SU-DHL-6 (cell line): ENCODE measurements around the gene ABCG4.

ENCODE experiments used
- H2AFZ ChIP-seq: fragments of 200-600 bp; sonication (generic); 2 replicates; pipeline ENCODE4 v1.6.1; 2014; ENCODE audit warnings: low read depth, mild to moderate bottlenecking, moderate library complexity, mixed read lengths, antibody characterized with exemption, low read length; ENCODE audit not compliant: severe bottlenecking
- H3F3A ChIP-seq: fragments of 200-600 bp; shearing (Covaris generic); 2 replicates; pipeline ENCODE4 v1.6.0; 2016; ENCODE audit warnings: antibody characterized with exemption, mild to moderate bottlenecking; ENCODE audit not compliant: insufficient read depth
- H3K27ac ChIP-seq: fragments of 200-600 bp; sonication (generic); 2 replicates; pipeline ENCODE4 v1.5.1; 2016; ENCODE audit warnings: low read depth, mild to moderate bottlenecking, low read length, moderate library complexity, mixed read lengths
- H3K27me3 ChIP-seq: fragments of 200-600 bp; sonication (generic), shearing (Covaris generic); 2 replicates; pipeline ENCODE4 v1.6.0; 2014; ENCODE audit warnings: mild to moderate bottlenecking, low read length
- H3K36me3 ChIP-seq: fragments of 200-600 bp; sonication (generic); 2 replicates; pipeline ENCODE4 v1.6.1; 2014; ENCODE audit warnings: mild to moderate bottlenecking, low read length, mixed read lengths
- H3K4me2 ChIP-seq: fragments of 300-600, 200-600 bp; shearing (Covaris generic), sonication (generic); 2 replicates; pipeline ENCODE4 v1.6.0; 2014; ENCODE audit warnings: low read length, low read depth, mild to moderate bottlenecking; ENCODE audit not compliant: poor library complexity, severe bottlenecking
- H3K4me3 ChIP-seq: fragments of 200-600 bp; sonication (generic); 2 replicates; pipeline ENCODE4 v1.5.1; 2014; ENCODE audit warnings: antibody characterized with exemption, low read length, mild to moderate bottlenecking, mixed read lengths; ENCODE audit not compliant: insufficient read depth, poor library complexity, severe bottlenecking
- H3K79me2 ChIP-seq: fragments of 200-600 bp; sonication (generic); 2 replicates; pipeline ENCODE4 v1.6.1; 2014; ENCODE audit warnings: mild to moderate bottlenecking, low read length, moderate library complexity; ENCODE audit not compliant: insufficient read depth
- H3K9ac ChIP-seq: fragments of 200-600 bp; sonication (generic); 2 replicates; pipeline ENCODE4 v1.7.0; 2014; ENCODE audit warnings: mild to moderate bottlenecking, low read length
- H3K9me2 ChIP-seq: fragments of 200-600 bp; sonication (generic); replicated peaks from 2 replicates; pipeline ENCODE4 v1.6.1; 2014; ENCODE audit warnings: low read length; ENCODE audit not compliant: insufficient read depth
- H3K9me3 ChIP-seq: fragments of 200-600 bp; sonication (generic); 2 replicates; pipeline ENCODE4 v1.6.1; 2014; ENCODE audit warnings: low read length, mixed read lengths; ENCODE audit not compliant: insufficient read depth
- H4K20me1 ChIP-seq: fragments of 200-600 bp; sonication (generic); 2 replicates; pipeline ENCODE4 v1.6.1; 2014; ENCODE audit warnings: low read depth, mild to moderate bottlenecking, antibody characterized with exemption, low read length, moderate library complexity, mixed read lengths
- EZH2phosphoT487 ChIP-seq: fragments of 200-600 bp; sonication (generic), shearing (Covaris generic); conservative IDR thresholded peaks from 2 replicates; pipeline ENCODE4 v1.6.1; 2018; ENCODE audit warnings: mild to moderate bottlenecking, antibody characterized with exemption, low read length, moderate library complexity, mixed read lengths
- TF ChIP-seq, protein P1 (sequence below): fragments of 200-600 bp; sonication (generic); IDR thresholded peaks from one replicate; pipeline ENCODE4 v1.5.1; 2017; ENCODE audit warnings: antibody characterized with exemption, mild to moderate bottlenecking, low read length, moderate library complexity; ENCODE audit not compliant: insufficient read depth, poor library complexity, severe bottlenecking

Gene ABCG4

DNA sequence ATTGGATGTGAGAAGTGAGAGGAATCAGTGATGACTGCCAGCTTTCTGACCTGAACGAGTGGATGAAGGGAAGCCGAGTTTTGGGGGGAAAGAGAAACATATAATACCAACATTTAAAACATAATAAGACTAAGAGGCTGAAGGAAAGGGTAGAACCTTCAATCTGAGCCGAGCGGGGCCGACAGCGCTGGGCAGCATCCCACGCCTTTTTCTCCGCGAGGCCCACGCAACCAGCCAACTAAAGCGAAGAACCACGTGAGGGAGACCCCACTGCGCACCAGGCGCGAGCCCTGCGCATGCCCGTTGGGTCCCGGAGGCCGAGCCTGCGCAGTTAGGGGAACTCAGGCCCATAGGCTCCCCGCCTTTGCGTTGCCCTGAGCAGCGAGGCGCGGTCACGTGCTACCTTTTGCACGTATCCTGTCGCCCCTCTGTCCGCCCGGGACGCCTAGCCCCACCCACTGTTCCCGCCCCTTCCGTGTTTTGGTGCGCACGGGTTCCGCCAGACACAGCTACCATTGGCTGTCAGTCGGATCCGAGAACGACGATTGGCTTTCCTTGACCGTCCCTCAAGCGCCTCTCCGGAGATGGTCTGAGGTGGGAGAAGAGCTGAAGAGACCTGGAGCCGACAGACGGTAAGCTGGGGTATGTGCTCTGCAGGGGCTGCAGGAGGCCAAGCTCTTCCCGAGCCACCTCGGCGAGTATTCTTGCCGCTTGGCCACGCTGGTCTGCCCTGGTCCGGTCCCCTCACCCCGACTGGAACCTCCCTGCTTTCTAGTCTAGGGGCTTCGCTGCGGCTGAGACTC, 27.6 kb upstream of the ABCG4 start, which contains the start of gene HINFP:
TSS of gene HINFP (plus strand) at position 573 of the 803 bp plus-strand sequence. CDS start 5,365 bp downstream, outside the sequence.
- peak within 1 kb of the TSS; percentile 89 for H3K9ac ChIP-seq
- peak within 1 kb of the TSS; percentile 92 for H3K4me3 ChIP-seq
- H3K4me2 ChIP-seq, result peak within 1 kb of the TSS; percentile 84
- H3K27ac ChIP-seq, result peak within 1 kb of the TSS; percentile 50
- H3F3A ChIP-seq, result peaks cover 16% of the 10 kb centered on the region
- no peaks in the 10 kb centered on the region for H3K9me2 ChIP-seq
- no peaks in the 10 kb centered on the region for H3K9me3 ChIP-seq
- no peaks in the 10 kb centered on the region for H3K27me3 ChIP-seq
- TF ChIP-seq EZH2phosphoT487, result no peak
- TF ChIP-seq, protein P1, sequence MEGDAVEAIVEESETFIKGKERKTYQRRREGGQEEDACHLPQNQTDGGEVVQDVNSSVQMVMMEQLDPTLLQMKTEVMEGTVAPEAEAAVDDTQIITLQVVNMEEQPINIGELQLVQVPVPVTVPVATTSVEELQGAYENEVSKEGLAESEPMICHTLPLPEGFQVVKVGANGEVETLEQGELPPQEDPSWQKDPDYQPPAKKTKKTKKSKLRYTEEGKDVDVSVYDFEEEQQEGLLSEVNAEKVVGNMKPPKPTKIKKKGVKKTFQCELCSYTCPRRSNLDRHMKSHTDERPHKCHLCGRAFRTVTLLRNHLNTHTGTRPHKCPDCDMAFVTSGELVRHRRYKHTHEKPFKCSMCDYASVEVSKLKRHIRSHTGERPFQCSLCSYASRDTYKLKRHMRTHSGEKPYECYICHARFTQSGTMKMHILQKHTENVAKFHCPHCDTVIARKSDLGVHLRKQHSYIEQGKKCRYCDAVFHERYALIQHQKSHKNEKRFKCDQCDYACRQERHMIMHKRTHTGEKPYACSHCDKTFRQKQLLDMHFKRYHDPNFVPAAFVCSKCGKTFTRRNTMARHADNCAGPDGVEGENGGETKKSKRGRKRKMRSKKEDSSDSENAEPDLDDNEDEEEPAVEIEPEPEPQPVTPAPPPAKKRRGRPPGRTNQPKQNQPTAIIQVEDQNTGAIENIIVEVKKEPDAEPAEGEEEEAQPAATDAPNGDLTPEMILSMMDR, result no peak
- H4K20me1 ChIP-seq, result no peaks in the 10 kb centered on the region
- no peaks in the 10 kb centered on the region for H3K36me3 ChIP-seq
- H3K79me2 ChIP-seq, result peaks cover 29% of the 10 kb centered on the region
- H2AFZ ChIP-seq, result peak within 1 kb of the TSS; percentile 77

DNA sequence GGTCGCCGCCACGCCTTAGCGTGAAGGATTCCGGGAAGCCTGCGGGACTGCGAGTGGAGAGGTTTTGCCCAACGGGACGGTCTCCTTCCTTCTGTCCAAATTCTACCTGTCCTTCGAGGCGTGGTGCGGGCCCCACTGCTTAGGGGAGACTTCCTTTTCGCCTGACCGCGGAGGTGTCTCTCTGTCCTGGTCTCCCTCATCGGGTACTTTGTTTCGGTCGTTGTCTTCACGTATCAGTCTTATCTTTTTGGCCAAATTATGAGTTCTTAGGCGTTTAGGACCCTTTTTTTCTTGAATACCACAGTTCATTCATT, 27.1 kb upstream of the ABCG4 start:
- no peaks in the 10 kb centered on the region for H3K9me3 ChIP-seq
- H3K36me3 ChIP-seq, result no peaks in the 10 kb centered on the region
- no peak overlapping the region for H3K27ac ChIP-seq
- H3K9me2 ChIP-seq, result no peaks in the 10 kb centered on the region
- H2AFZ ChIP-seq, result peak overlapping the region; percentile 77
- peak overlapping the region; percentile 89 for H3K9ac ChIP-seq
- peak overlapping the region; percentile 84 for H3K4me2 ChIP-seq
- H3K27me3 ChIP-seq, result no peaks in the 10 kb centered on the region
- peaks cover 29% of the 10 kb centered on the region for H3K79me2 ChIP-seq
- H4K20me1 ChIP-seq, result no peaks in the 10 kb centered on the region
- TF ChIP-seq, protein P1, result no peak
- TF ChIP-seq EZH2phosphoT487, result no peak
- H3K4me3 ChIP-seq, result peak overlapping the region; percentile 92
- peaks cover 16% of the 10 kb centered on the region for H3F3A ChIP-seq

DNA sequence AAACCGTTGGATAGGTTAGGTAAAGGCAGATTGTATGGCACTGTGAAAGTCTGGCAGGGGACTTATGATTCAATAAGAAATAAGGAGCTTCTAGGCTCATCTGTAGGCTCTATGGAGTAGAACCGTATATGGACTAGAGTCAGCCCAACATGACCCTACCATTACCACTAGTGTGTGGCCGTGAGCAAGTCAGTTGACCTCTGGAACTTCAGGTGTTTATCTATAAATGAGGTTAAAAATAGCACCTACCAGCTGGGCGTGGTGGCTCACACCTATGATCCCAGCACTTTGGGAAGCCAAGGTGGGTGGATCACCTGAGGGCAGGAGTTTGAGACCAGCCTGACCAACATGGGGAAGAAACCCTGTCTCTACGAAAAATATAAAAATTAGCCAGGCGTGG, 23.0 kb upstream of the ABCG4 start:
- H3K9ac ChIP-seq, result no peak overlapping the region
- peaks cover 29% of the 10 kb centered on the region for H3K79me2 ChIP-seq
- no peak overlapping the region for H3K4me3 ChIP-seq
- no peaks in the 10 kb centered on the region for H4K20me1 ChIP-seq
- no peaks in the 10 kb centered on the region for H3K9me2 ChIP-seq
- no peaks in the 10 kb centered on the region for H3F3A ChIP-seq
- H3K4me2 ChIP-seq, result no peak overlapping the region
- no peaks in the 10 kb centered on the region for H3K36me3 ChIP-seq
- no peak overlapping the region for H2AFZ ChIP-seq
- no peak overlapping the region for H3K27ac ChIP-seq
- no peak for TF ChIP-seq EZH2phosphoT487
- TF ChIP-seq, protein P1, result no peak
- H3K27me3 ChIP-seq, result no peaks in the 10 kb centered on the region
- H3K9me3 ChIP-seq, result no peaks in the 10 kb centered on the region
